NCI-H774 (cell line): Measurements from ENCODE around the gene USF1.
"Not testable (repeated sequence)": the region's sequence is repeated elsewhere in the genome, so short reads cannot be mapped to it uniquely, and the experiment has no call there.

Experiments used
- DNase-seq: peaks from one replicate; lab custom pipeline; 2025; lab: John Stamatoyannopoulos, UW

Gene USF1

GRCh38 chr1:161019751-161020495 lies 25.9 kb downstream of the USF1 start:
- no peak for DNase-seq

GRCh38 chr1:161019111-161019660 lies 26.6 kb downstream of the USF1 start:
- DNase-seq: not testable (repeated sequence)

- DNase-seq: no peak
Observed at GRCh38 chr1:161018631-161018930, 27.2 kb downstream of the USF1 start.

GRCh38 chr1:161017756-161018630 lies 27.8 kb downstream of the USF1 start:
- DNase-seq: no peak

GRCh38 chr1:161017181-161017580 lies 28.6 kb downstream of the USF1 start:
- DNase-seq: not testable (repeated sequence)

- DNase-seq: not testable (repeated sequence)
Observed at GRCh38 chr1:161016683-161017082, 29.1 kb downstream of the USF1 start.

GRCh38 chr1:161013488-161014230 lies 32.1 kb downstream of the USF1 start:
- no peak for DNase-seq

GRCh38 chr1:161013131-161013487 lies 32.7 kb downstream of the USF1 start:
- no peak for DNase-seq

- DNase-seq: no peak
Observed at GRCh38 chr1:161012420-161012819, 33.4 kb downstream of the USF1 start.

GRCh38 chr1:161009602-161010211 lies 36.1 kb downstream of the USF1 start:
- DNase-seq: no peak

- no peak for DNase-seq
Observed at GRCh38 chr1:161008869-161009510, 36.8 kb downstream of the USF1 start.

GRCh38 chr1:161007369-161007768 lies 38.4 kb downstream of the USF1 start:
- DNase-seq: no peak

- no peak for DNase-seq
Observed at GRCh38 chr1:161006563-161006962, 39.2 kb downstream of the USF1 start.

GRCh38 chr1:161001525-161001924 lies 44.3 kb downstream of the USF1 start:
- DNase-seq: no peak

- no peak for DNase-seq
Observed at GRCh38 chr1:161000736-161001480, 44.9 kb downstream of the USF1 start.

GRCh38 chr1:160999376-160999775 lies 46.4 kb downstream of the USF1 start:
- DNase-seq: no peak

GRCh38 chr1:160997323-160998038 lies 48.3 kb downstream of the USF1 start:
- no peak for DNase-seq

- DNase-seq: no peak
Observed at GRCh38 chr1:160996178-160996577, 49.6 kb downstream of the USF1 start.

- DNase-seq: no peak
Observed at GRCh38 chr1:160993544-160994193, 52.1 kb downstream of the USF1 start.

- not testable (repeated sequence) for DNase-seq
Observed at GRCh38 chr1:160992036-160992435, 53.7 kb downstream of the USF1 start.
